ENCODE measurements around the gene ABR.

- no peak for TF ChIP-seq POLR2A (IDR thresholded peaks at IDR 0.05)
- TF ChIP-seq, protein P1, sequence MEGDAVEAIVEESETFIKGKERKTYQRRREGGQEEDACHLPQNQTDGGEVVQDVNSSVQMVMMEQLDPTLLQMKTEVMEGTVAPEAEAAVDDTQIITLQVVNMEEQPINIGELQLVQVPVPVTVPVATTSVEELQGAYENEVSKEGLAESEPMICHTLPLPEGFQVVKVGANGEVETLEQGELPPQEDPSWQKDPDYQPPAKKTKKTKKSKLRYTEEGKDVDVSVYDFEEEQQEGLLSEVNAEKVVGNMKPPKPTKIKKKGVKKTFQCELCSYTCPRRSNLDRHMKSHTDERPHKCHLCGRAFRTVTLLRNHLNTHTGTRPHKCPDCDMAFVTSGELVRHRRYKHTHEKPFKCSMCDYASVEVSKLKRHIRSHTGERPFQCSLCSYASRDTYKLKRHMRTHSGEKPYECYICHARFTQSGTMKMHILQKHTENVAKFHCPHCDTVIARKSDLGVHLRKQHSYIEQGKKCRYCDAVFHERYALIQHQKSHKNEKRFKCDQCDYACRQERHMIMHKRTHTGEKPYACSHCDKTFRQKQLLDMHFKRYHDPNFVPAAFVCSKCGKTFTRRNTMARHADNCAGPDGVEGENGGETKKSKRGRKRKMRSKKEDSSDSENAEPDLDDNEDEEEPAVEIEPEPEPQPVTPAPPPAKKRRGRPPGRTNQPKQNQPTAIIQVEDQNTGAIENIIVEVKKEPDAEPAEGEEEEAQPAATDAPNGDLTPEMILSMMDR (IDR thresholded peaks at IDR 0.05), result no peak
These were observed 56.4 kb downstream of the ABR start for GRCh38 chr17:1123393-1123831.
